ENCODE data around the gene KAT14.

GRCh38 chr20:18166241-18166881 is 28.7 kb downstream of the KAT14 start:
- TF ChIP-seq CTCF (conservative IDR thresholded peaks at IDR 0.05 in 1 of 2, IDR thresholded peaks at IDR 0.05 in 1 of 2; ENCODE audit: extremely low read depth in 1 of 2, insufficient read depth in 1 of 2, low read depth in 1 of 2, low read length in 2 of 2) (no peak), EZH2 (IDR thresholded peaks at IDR 0.05; ENCODE audit: borderline replicate concordance, low read length) (no peak)
